ENCODE results near the gene MICB.

DNA sequence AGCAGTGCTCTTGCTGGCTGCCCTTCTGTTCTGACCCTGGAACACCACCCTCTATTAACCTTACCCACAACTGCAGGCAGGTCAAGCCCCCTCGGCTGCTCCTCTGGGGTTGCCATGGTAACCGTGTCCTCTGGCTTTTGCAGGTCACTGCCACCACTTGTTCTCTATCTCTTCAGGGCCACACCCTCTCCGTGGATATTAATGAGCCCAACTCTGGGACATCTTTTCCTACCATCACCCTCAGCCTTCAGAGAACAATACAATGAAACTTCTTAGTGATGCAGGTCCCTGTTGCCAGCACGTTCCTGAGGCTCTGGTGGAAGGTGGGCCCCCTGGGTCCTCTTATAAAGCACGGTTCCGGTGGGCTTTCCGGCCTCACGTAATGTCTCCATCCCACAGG is 30.8 kb upstream of the MICB start:
- TF ChIP-seq, protein P1, sequence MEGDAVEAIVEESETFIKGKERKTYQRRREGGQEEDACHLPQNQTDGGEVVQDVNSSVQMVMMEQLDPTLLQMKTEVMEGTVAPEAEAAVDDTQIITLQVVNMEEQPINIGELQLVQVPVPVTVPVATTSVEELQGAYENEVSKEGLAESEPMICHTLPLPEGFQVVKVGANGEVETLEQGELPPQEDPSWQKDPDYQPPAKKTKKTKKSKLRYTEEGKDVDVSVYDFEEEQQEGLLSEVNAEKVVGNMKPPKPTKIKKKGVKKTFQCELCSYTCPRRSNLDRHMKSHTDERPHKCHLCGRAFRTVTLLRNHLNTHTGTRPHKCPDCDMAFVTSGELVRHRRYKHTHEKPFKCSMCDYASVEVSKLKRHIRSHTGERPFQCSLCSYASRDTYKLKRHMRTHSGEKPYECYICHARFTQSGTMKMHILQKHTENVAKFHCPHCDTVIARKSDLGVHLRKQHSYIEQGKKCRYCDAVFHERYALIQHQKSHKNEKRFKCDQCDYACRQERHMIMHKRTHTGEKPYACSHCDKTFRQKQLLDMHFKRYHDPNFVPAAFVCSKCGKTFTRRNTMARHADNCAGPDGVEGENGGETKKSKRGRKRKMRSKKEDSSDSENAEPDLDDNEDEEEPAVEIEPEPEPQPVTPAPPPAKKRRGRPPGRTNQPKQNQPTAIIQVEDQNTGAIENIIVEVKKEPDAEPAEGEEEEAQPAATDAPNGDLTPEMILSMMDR (tag by site-specific recombination; IDR thresholded peaks at IDR 0.05) = no peak
- TF ChIP-seq ZNF549 (tag by site-specific recombination; IDR thresholded peaks at IDR 0.05) (no peak), ZNF221 (tag by site-specific recombination; IDR thresholded peaks at IDR 0.05; ENCODE audit: borderline replicate concordance) (no peak), ZNF274 (IDR thresholded peaks at IDR 0.05; ENCODE audit: low read length) (no peak), ZNF274 (tag by site-specific recombination; IDR thresholded peaks at IDR 0.05; ENCODE audit: borderline replicate concordance) (no peak), ZNF157 (tag by site-specific recombination; IDR thresholded peaks at IDR 0.05) (no peak), ZNF514 (tag by site-specific recombination; IDR thresholded peaks at IDR 0.05) (no peak), ZNF600 (tag by site-specific recombination; IDR thresholded peaks at IDR 0.05) (no peak)
- TF ChIP-seq, protein P2, sequence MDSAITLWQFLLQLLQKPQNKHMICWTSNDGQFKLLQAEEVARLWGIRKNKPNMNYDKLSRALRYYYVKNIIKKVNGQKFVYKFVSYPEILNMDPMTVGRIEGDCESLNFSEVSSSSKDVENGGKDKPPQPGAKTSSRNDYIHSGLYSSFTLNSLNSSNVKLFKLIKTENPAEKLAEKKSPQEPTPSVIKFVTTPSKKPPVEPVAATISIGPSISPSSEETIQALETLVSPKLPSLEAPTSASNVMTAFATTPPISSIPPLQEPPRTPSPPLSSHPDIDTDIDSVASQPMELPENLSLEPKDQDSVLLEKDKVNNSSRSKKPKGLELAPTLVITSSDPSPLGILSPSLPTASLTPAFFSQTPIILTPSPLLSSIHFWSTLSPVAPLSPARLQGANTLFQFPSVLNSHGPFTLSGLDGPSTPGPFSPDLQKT (IDR thresholded peaks at IDR 0.05; ENCODE audit: borderline replicate concordance, low read depth, low read length) = no peak
- TF ChIP-seq, protein P3, sequence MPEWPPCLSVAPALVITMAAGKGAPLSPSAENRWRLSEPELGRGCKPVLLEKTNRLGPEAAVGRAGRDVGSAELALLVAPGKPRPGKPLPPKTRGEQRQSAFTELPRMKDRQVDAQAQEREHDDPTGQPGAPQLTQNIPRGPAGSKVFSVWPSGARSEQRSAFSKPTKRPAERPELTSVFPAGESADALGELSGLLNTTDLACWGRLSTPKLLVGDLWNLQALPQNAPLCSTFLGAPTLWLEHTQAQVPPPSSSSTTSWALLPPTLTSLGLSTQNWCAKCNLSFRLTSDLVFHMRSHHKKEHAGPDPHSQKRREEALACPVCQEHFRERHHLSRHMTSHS (tag by site-specific recombination; IDR thresholded peaks at IDR 0.05) = no peak
- TF ChIP-seq, protein P4, sequence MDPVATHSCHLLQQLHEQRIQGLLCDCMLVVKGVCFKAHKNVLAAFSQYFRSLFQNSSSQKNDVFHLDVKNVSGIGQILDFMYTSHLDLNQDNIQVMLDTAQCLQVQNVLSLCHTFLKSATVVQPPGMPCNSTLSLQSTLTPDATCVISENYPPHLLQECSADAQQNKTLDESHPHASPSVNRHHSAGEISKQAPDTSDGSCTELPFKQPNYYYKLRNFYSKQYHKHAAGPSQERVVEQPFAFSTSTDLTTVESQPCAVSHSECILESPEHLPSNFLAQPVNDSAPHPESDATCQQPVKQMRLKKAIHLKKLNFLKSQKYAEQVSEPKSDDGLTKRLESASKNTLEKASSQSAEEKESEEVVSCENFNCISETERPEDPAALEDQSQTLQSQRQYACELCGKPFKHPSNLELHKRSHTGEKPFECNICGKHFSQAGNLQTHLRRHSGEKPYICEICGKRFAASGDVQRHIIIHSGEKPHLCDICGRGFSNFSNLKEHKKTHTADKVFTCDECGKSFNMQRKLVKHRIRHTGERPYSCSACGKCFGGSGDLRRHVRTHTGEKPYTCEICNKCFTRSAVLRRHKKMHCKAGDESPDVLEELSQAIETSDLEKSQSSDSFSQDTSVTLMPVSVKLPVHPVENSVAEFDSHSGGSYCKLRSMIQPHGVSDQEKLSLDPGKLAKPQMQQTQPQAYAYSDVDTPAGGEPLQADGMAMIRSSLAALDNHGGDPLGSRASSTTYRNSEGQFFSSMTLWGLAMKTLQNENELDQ (tag by site-specific recombination; IDR thresholded peaks at IDR 0.05; ENCODE audit: low read depth) = no peak
- TF ChIP-seq, protein P5, sequence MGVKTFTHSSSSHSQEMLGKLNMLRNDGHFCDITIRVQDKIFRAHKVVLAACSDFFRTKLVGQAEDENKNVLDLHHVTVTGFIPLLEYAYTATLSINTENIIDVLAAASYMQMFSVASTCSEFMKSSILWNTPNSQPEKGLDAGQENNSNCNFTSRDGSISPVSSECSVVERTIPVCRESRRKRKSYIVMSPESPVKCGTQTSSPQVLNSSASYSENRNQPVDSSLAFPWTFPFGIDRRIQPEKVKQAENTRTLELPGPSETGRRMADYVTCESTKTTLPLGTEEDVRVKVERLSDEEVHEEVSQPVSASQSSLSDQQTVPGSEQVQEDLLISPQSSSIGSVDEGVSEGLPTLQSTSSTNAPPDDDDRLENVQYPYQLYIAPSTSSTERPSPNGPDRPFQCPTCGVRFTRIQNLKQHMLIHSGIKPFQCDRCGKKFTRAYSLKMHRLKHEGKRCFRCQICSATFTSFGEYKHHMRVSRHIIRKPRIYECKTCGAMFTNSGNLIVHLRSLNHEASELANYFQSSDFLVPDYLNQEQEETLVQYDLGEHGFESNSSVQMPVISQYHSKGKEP (tag by site-specific recombination; IDR thresholded peaks at IDR 0.05) = no peak
